SW 1271 (cell line): ENCODE results near the gene TRAM2.
A peak's percentile ranks its signal among the peaks of the same experiment; 100 is the strongest.

Experiments
- DNase-seq, 2 experiments: peaks; one replicate each; lab custom pipeline; 2025; lab: John Stamatoyannopoulos, UW

The TRAM2 gene

GRCh38 chr6:52510213-52510562 lies 66.7 kb downstream of the TRAM2 start:
- DNase-seq: no peak

- no peak for DNase-seq
These were observed 67.3 kb downstream of the TRAM2 start for GRCh38 chr6:52509281-52510212.

GRCh38 chr6:52508261-52508739 lies 68.6 kb downstream of the TRAM2 start:
- no peak for DNase-seq

- DNase-seq: peak in 1 of 2 experiments; percentile 31
These were observed 69.2 kb downstream of the TRAM2 start for GRCh38 chr6:52507557-52508260.

- no peak for DNase-seq
These were observed 70.4 kb downstream of the TRAM2 start for GRCh38 chr6:52506476-52506875.

GRCh38 chr6:52505726-52506409 lies 71.0 kb downstream of the TRAM2 start:
- no peak for DNase-seq

GRCh38 chr6:52504782-52505136 lies 72.1 kb downstream of the TRAM2 start:
- no peak for DNase-seq

- peak; percentile 80 to 93 for DNase-seq
These were observed 72.7 kb downstream of the TRAM2 start for GRCh38 chr6:52503851-52504781.

- DNase-seq: no peak
These were observed 73.5 kb downstream of the TRAM2 start for GRCh38 chr6:52503323-52503747.

- DNase-seq: no peak
These were observed 74.4 kb downstream of the TRAM2 start for GRCh38 chr6:52502306-52503029.

- no peak for DNase-seq
These were observed 76.4 kb downstream of the TRAM2 start for GRCh38 chr6:52500238-52501129.

- no peak for DNase-seq
These were observed 77.1 kb downstream of the TRAM2 start for GRCh38 chr6:52499681-52500236.

- DNase-seq: peak in 1 of 2 experiments; percentile 27
These were observed 77.8 kb downstream of the TRAM2 start for GRCh38 chr6:52499026-52499425.

GRCh38 chr6:52498538-52499017 lies 78.3 kb downstream of the TRAM2 start:
- DNase-seq: no peak

GRCh38 chr6:52497652-52498408 lies 79.0 kb downstream of the TRAM2 start:
- DNase-seq: no peak

- no peak for DNase-seq
These were observed 80.2 kb downstream of the TRAM2 start for GRCh38 chr6:52496631-52497030.

- DNase-seq: no peak
These were observed 80.9 kb downstream of the TRAM2 start for GRCh38 chr6:52495922-52496321.

GRCh38 chr6:52494298-52495072 lies 82.4 kb downstream of the TRAM2 start:
- no peak for DNase-seq
